HuH-7.5 (cell line): ENCODE measurements around the gene ZNF8.
A peak's percentile ranks its signal among the peaks of the same experiment; 100 is the strongest.
"Not testable (repeated sequence)": the region's sequence is repeated elsewhere in the genome, so short reads cannot be mapped to it uniquely, and the experiment has no call there.

Source experiments
- DNase-seq: peaks from one replicate; pipeline ENCODE4 v3.0.0; 2011; ENCODE audit warnings: low spot score

ZNF8 gene

GRCh38 chr19:58296104-58296503 is 17.3 kb downstream of the ZNF8 start:
- no peak for DNase-seq

DNA sequence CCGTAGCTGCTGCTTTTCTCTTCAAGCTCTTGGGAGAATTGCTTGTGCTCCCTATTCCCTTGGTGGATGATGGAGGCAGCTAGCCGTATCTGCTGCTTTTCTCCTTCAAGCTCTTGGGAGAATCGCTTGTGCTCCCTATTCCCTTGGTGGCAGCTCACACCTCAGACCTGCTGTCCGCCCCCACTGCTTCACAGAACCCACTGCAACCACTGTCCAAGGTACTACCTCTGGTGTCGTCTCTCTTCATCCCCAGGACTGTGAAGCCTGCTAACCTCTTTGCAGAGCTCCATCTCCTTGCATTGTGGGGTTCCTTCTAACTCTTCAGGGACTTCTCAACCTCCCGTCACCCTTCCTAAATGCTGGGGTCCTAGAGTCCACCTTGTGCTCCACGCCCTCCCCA is 21.9 kb downstream of the ZNF8 start:
- no peak for DNase-seq

DNA sequence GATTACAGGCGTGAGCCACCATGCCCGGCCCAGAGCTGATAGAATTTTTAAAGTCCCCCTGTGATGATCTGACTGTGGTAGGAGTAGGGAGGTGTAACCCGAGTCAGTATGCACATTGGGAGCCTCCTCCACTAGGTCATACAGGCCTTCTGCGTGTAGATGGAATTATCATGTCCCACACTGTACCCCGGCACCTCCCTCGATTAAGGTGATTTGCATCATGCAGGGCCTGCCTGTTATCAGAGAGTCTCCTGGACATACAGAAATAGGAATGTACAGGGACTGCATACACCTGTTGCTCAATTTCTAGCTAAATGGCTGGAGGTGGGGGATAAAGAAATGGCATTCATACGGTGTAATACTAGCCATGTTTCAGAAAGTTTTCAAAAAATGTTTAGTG is 25.5 kb downstream of the ZNF8 start:
- no peak for DNase-seq

GRCh38 chr19:58304748-58305064 is 26.0 kb downstream of the ZNF8 start:
- no peak for DNase-seq

GRCh38 chr19:58305065-58305931 is 26.5 kb downstream of the ZNF8 start, which contains the start of gene ERVK3-1:
ERVK3-1 (plus strand) TSS chr19:58305377; CDS start chr19:58312169, 6,792 bp downstream.
- DNase-seq, result peak; percentile 90

DNA sequence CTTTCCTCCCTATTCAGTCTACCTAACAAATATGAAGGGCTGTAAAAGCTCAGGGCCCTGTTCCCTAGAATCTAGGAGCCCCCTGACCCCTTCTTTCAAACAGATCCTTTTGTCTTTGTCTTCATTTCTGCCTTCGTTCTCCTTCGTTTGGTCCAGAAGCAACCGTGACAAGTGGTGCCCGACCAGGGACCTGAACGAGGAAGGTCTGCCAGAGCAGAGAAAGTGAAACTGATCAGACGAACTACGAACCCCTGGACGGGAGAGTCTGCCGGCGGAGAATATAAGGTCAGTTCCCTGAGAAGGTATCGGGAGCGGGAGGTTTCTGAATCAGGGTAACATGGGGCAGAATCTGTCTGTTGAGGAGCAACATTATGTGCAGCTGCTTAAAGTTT is 27.2 kb downstream of the ZNF8 start:
- no peak for DNase-seq

DNA sequence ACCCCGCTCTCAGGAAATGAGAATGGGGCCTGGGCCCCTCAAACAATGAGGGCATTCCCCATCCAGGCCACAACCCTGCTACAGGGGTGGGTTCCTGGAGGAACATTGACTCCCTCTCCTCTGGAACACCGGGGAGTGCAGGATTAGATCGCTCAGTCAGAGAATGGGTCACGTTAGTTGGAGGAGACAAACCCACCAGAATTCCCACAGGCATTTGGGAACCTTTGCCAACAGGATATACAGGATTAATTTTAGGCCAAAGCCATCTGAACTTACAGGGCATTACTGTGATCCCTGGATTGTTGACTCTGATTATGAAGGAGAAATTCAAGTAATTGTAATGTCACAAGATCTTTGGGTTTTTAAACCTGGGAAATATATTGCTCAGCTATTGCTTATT is 29.0 kb downstream of the ZNF8 start:
- no peak for DNase-seq

GRCh38 chr19:58310685-58311084 is 31.9 kb downstream of the ZNF8 start:
- DNase-seq, result not testable (repeated sequence)

GRCh38 chr19:58311345-58311865 is 32.6 kb downstream of the ZNF8 start:
- DNase-seq, result no peak

DNA sequence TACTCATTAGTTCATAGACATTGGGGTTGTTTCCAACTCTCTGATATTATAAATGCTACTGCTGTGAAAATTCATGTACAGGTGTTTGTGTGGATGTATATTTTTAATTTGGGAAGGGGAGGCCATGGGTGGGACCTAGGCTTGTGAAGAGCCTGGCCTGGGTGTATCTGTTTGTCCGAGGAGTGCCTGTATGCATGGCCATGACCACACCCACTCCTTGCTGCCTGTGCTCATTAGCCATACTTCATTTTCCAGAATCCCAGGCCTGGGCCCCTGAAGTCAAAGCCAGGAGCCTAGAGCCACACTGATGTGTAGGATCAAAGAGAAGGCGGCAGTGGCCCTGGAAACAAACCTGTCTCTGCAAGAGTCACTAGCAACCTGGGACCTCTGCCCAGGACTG is 36.8 kb downstream of the ZNF8 start:
- no peak for DNase-seq

- no peak for DNase-seq
Measured at GRCh38 chr19:58317476-58318072, 38.8 kb downstream of the ZNF8 start.

- no peak for DNase-seq
Measured at GRCh38 chr19:58318297-58318696, 39.5 kb downstream of the ZNF8 start.

GRCh38 chr19:58319241-58319640 is 40.5 kb downstream of the ZNF8 start:
- no peak for DNase-seq

DNA sequence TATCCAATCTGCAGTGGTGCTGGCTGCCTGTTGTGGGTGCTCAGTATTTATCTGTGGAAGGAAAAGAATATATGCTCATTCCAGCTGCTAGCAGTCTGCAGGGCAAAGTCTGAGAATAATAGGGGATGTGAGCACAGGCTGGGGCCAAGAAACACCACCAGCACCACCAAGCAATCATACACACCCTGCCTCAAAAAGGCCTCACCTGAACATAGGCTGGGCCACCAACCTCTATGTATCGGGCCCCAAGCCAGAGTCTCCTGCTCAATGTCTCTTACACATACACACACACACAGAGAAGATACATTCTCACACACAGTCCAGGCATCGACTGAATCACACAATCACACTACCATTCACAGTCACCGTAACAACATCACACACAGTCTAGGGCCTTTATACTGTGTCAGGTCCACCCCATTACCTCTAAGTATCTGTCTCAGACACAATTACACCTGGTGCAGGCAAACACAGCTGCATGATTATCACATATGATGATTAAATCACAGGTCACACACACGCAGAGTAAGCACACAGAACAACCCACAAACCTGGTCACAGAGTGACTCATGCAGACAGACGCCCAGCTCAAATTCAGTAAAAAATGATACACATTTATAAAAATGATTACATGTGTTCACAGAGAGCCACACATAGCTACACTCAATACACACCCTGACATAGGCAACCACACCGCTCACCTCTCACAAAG is 46.7 kb downstream of the ZNF8 start:
- no peak for DNase-seq

DNA sequence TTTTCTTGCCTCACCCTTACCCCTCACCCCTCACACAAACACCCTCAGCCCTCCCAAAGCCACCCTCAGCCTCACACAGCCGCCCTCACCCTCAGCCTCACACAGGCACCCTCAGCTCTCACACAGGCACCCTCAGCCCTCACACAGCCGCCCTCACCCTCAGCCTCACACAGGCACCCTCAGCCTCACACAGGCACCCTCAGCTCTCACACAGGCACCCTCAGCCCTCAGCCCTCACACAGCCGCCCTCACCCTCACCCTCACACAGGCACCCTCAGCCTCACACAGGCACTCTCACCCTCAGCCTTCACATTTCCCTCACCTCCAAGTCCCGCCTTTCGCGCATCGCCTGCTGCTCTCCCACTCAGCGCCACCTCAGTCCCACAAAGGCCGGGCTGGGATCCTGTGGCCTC is 47.8 kb downstream of the ZNF8 start:
- no peak for DNase-seq

DNA sequence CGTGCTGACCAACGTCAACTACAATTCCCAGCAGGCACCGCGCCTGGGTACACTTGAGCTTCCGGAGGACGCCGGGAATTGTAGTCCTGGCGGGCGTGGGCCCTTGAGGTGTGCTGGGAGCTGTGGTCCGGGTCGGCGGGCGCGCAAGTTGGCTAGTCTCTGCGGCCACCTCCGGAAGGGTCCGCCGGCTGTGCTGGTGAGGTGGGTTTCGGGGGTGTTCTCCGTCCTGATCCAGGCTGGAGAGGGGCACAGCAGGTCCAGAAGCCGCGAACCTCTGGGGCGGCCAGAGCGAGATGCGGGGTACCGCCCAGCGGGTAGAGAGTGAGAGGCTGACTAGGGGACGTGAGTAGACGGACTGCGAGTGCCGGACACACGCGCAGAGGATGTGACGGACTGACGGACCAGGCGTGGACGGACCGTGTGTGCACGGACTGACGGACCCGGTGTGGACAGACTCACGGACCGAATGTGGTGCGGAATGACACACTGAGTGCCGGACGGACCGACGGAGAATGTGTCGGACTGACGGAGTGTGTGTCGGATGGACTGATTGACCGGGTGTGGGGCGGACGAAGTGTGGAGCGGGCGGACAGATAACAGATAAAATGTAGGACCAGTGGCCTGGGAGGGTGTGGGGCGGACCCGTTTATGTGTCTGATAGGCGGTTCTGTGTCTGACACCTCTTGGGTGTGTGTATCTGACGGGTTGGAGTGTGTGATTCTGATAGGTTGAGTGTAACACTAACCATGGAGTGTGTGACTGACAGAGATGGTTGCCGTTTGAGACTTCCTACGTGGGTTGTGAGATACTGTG is 48.4 kb downstream of the ZNF8 start, which contains the start of gene ZSCAN22:
ZSCAN22 (plus strand) TSS at position 81 of the 813 bp plus-strand sequence. CDS start 7,809 bp downstream, outside the sequence.
- peak; percentile 95 for DNase-seq

- no peak for DNase-seq
Measured at GRCh38 chr19:58328999-58329398, 50.2 kb downstream of the ZNF8 start.

DNA sequence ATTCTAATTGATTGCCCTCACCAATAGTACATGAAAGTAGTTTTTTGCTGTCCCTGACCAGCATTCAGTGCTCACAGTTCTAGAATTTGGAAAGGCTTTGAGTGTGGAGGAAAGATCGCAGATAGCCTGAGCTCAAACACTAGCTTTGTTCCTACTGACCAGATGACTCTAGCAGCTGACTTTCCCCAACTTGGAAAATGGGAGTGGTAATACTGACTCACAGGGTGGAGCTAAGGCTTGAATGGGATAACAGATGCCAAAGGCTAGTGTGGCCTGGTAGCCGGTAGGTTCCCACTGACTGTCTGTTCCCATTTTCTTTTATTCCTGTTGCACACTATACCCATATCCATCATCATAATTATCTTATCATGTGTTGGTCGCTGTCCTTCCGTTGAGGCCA is 51.7 kb downstream of the ZNF8 start:
- no peak for DNase-seq

- DNase-seq, result no peak
Measured at GRCh38 chr19:58332697-58333096, 53.9 kb downstream of the ZNF8 start.

DNA sequence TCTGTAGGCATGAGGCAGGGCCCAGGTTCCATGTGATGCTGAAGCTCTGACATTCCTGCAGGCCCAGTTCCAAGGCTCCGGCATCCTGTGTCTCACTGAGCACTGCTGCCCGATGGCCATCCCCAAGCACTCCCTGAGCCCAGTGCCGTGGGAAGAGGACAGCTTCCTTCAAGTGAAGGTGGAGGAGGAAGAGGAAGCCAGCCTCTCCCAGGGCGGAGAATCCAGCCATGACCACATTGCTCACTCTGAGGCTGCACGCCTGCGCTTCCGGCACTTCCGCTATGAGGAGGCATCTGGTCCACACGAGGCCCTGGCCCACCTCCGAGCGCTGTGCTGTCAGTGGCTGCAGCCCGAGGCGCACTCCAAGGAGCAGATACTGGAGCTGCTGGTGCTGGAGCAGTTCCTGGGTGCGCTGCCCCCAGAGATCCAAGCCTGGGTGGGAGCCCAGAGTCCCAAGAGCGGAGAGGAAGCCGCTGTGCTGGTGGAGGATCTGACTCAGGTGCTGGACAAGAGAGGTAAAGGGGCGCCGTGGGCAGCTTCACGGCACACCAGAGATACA is 56.0 kb downstream of the ZNF8 start:
- no peak for DNase-seq

DNA sequence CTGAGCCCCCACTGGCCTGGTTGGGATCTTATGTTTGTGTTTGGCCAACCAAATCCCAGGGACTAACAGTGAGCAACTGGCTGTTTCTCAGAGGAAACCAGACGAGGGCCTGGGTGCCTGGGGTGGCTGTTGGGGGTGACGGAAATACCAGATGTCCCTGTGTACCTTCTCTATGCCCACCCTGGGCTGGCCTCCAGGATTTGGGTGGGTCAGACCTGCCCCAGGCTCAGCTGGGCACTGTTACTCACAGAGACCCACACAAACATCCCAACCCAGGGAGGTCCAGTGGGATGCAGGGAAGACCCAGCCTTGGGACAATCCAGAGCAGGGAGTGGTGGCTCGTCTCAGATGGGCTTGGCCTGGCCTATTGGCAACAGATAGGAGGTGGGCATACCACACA is 56.9 kb downstream of the ZNF8 start:
- no peak for DNase-seq

- no peak for DNase-seq
Measured at GRCh38 chr19:58336216-58336615, 57.5 kb downstream of the ZNF8 start.
